Parathyroid adenoma (tissue), 2 donors: ENCODE measurements around the gene CACNA1B.

Experiments
- H2AFZ ChIP-seq: fragments of 300-600 bp; sonication (generic); one replicate; pipeline ENCODE4 v1.7.0; 2017; ENCODE audit warnings: antibody characterized with exemption, mild to moderate bottlenecking
- H3K27ac ChIP-seq: fragments of 300-600 bp; sonication (generic); one replicate; pipeline ENCODE4 v1.7.0; 2017
- H3K27me3 ChIP-seq: fragments of 300-600 bp; sonication (generic); one replicate; pipeline ENCODE4 v1.7.0; 2017; ENCODE audit warnings: low read length; ENCODE audit not compliant: control insufficient read depth, insufficient read depth
- H3K36me3 ChIP-seq: fragments of 300-600 bp; sonication (generic); one replicate; pipeline ENCODE4 v1.7.0; 2017; ENCODE audit warnings: low read length; ENCODE audit not compliant: control insufficient read depth, insufficient read depth
- H3K4me1 ChIP-seq: fragments of 300-600 bp; sonication (generic); one replicate; pipeline ENCODE4 v1.7.0; 2017; ENCODE audit warnings: control low read depth
- H3K4me2 ChIP-seq: fragments of 300-600 bp; sonication (generic); one replicate; pipeline ENCODE4 v1.7.0; 2017; ENCODE audit warnings: low read length
- H3K4me3 ChIP-seq: fragments of 300-600 bp; sonication (generic); one replicate; pipeline ENCODE4 v1.7.0; 2017; ENCODE audit warnings: low read depth, low read length
- H3K79me2 ChIP-seq: fragments of 300-600 bp; sonication (generic); one replicate; pipeline ENCODE4 v1.7.0; 2017; ENCODE audit warnings: control low read depth
- H3K9ac ChIP-seq: fragments of 300-600 bp; sonication (generic); one replicate; pipeline ENCODE4 v1.7.0; 2017; ENCODE audit warnings: mild to moderate bottlenecking
- H3K9me3 ChIP-seq: fragments of 300-600 bp; sonication (generic); one replicate; pipeline ENCODE4 v1.7.0; 2017; ENCODE audit warnings: low read length; ENCODE audit not compliant: control insufficient read depth
- TF ChIP-seq, protein P1 (sequence below): fragments of 300-600 bp; sonication (generic); IDR thresholded peaks from one replicate; pipeline ENCODE4 v1.7.0; 2017; ENCODE audit warnings: antibody characterized with exemption, mild to moderate bottlenecking
- donor health status: primary hyperparathyroidism.

CACNA1B gene

DNA sequence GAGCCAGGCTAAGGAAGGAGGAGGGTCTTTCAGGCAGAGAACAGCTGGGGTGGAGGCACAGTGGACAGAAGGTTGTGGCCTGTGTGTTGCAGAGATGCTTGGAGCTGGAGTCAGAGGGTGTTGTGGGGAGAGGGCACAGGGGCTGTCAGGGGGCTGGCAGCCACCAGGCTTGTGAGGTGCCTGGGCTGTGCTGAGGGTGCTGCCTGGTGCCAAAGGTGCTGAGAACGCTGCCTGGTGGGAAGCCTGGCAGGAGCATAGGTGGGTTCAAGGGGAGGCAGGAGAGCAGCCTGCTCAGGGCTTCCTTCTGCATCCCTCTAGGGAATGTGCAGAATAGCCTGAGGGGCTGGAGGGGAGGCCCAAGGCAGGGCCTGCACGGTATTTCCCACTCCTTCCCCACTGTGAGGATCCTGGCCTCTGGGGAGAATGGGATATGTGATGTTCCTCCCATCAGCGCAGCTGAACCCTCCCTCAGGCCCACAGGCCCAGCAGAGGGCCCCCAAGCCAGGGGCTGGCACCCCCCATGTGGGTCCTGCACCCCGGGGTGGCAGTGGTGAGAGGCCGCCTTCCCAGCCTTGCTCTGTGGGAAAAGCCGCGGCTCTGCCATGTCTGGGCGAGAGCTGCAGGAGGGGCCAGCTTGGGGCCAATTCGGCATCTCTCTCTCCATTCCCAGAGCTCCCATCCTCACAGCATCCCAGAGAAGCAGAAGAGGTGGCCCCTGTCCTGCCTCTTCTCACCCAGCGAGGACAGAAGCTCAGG, 76.3 kb downstream of the CACNA1B start:
- H3K36me3 ChIP-seq: no peaks in the 10 kb centered on the region
- H3K27me3 ChIP-seq: no peaks in the 10 kb centered on the region
- H3K79me2 ChIP-seq: no peaks in the 10 kb centered on the region
- H3K27ac ChIP-seq: no peak overlapping the region
- H3K4me1 ChIP-seq: no peaks in the 10 kb centered on the region
- no peak overlapping the region for H3K9ac ChIP-seq
- no peak overlapping the region for H3K4me2 ChIP-seq
- no peaks in the 10 kb centered on the region for H3K9me3 ChIP-seq
- no peak overlapping the region for H3K4me3 ChIP-seq
- H2AFZ ChIP-seq: no peak overlapping the region
- TF ChIP-seq, protein P1, sequence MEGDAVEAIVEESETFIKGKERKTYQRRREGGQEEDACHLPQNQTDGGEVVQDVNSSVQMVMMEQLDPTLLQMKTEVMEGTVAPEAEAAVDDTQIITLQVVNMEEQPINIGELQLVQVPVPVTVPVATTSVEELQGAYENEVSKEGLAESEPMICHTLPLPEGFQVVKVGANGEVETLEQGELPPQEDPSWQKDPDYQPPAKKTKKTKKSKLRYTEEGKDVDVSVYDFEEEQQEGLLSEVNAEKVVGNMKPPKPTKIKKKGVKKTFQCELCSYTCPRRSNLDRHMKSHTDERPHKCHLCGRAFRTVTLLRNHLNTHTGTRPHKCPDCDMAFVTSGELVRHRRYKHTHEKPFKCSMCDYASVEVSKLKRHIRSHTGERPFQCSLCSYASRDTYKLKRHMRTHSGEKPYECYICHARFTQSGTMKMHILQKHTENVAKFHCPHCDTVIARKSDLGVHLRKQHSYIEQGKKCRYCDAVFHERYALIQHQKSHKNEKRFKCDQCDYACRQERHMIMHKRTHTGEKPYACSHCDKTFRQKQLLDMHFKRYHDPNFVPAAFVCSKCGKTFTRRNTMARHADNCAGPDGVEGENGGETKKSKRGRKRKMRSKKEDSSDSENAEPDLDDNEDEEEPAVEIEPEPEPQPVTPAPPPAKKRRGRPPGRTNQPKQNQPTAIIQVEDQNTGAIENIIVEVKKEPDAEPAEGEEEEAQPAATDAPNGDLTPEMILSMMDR: no peak

DNA sequence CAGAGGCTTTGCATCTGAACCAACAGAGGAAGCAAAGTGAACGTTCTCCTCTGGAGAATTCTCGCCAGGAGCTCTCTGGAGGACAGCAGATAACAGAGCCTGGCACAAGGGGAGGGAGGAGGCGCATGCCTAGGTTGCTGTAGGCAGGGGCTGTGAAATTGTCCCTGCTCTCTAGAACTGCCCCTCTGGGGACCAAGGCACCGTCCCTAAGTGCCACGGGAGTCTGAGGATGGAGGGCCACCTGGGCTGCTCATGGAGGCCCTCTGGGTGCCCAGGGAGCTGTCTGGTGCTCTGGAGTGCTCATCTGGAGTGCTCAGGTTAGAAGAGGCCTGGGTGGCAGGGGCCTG, 77.6 kb downstream of the CACNA1B start:
- no peak overlapping the region for H3K4me2 ChIP-seq
- TF ChIP-seq, protein P1: no peak
- no peaks in the 10 kb centered on the region for H3K27me3 ChIP-seq
- H3K9me3 ChIP-seq: no peaks in the 10 kb centered on the region
- no peak overlapping the region for H3K4me3 ChIP-seq
- H3K36me3 ChIP-seq: no peaks in the 10 kb centered on the region
- no peaks in the 10 kb centered on the region for H3K4me1 ChIP-seq
- H3K27ac ChIP-seq: no peak overlapping the region
- H3K79me2 ChIP-seq: no peaks in the 10 kb centered on the region
- no peak overlapping the region for H2AFZ ChIP-seq
- H3K9ac ChIP-seq: no peak overlapping the region

DNA sequence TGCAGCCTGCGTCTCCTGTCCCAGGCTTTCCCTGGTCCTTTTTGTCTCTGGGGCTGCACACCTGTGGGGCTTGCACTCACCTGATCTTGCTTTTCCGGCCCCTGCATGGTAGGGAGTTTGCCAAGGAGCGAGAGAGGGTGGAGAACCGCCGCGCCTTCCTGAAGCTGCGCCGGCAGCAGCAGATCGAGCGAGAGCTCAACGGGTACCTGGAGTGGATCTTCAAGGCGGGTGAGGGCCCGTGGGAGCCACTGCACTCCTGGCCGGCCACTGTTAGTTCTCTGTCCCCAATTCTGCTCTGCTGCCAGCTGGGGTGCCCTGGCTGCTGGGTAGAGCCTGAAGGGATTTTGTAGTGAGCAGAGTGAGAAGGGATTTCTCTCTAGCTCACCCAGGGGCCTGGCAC, 78.0 kb downstream of the CACNA1B start:
- no peaks in the 10 kb centered on the region for H3K27me3 ChIP-seq
- TF ChIP-seq, protein P1: no peak
- H3K4me3 ChIP-seq: no peak overlapping the region
- H3K79me2 ChIP-seq: no peaks in the 10 kb centered on the region
- no peak overlapping the region for H3K4me2 ChIP-seq
- H3K36me3 ChIP-seq: no peaks in the 10 kb centered on the region
- H3K9me3 ChIP-seq: no peaks in the 10 kb centered on the region
- H3K27ac ChIP-seq: no peak overlapping the region
- no peak overlapping the region for H2AFZ ChIP-seq
- H3K4me1 ChIP-seq: no peaks in the 10 kb centered on the region
- no peak overlapping the region for H3K9ac ChIP-seq

DNA sequence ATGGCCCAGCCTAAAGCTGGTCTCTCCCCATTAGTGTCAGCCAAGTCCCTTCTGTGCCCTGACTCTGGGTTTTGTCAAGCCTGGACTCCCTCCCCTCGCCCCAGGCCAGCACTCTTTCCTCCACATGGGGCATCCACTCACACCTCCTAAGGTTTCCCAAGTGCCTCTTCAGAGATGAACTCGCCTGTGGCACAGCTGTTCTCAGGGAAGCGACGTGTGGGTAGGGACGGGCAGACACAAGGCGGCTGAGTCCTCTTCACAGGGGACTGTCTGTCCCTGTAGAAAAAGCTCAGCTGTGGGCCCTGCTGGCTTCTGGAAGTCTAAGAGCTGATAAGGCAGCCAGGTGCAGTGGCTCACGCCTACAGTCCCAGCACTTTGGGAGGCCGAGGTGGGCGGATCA, 78.5 kb downstream of the CACNA1B start:
- TF ChIP-seq, protein P1: no peak
- Histone ChIP-seq H3K36me3 (no peaks in the 10 kb centered on the region), H3K27ac (no peak overlapping the region), H3K4me1 (no peaks in the 10 kb centered on the region), H3K27me3 (no peaks in the 10 kb centered on the region), H3K4me3 (no peak overlapping the region), H3K4me2 (no peak overlapping the region), H3K9ac (no peak overlapping the region), H3K9me3 (no peaks in the 10 kb centered on the region), H3K79me2 (no peaks in the 10 kb centered on the region), H2AFZ (no peak overlapping the region)

DNA sequence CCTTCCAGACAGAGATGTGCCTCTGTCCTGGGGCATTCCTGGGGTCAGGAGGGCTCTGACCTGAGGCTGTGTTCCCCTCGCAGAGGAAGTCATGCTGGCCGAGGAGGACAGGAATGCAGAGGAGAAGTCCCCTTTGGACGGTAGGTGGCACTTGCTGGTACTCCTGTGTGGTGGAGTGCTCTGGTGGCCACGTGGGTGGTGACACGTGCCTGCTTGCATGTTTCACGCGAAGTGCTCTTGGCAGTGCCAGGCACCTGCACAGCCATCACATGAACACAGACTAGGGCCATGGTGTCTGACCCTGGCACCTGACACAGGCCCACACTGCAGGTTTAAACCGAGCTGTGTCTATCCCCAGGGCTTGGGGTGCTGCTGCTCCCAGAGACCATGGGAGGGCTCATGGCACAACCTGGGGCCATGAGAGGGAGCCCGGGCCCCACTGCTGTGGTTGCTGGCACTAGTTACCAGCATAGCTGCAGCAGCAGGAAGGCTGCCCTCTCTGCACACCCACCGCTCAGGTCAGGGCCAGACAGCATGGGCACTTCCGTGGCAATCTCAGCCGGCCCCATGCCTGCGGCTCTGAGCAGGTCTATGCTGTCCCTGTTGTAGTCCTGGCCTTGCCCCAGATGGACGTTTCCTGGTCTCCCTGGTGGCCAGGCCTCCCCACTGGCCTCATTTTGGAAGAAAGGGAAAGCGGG, 79.3 kb downstream of the CACNA1B start:
- H3K4me3 ChIP-seq: no peak overlapping the region
- H3K27me3 ChIP-seq: no peaks in the 10 kb centered on the region
- no peak overlapping the region for H3K4me2 ChIP-seq
- TF ChIP-seq, protein P1: no peak
- H3K9me3 ChIP-seq: no peaks in the 10 kb centered on the region
- no peaks in the 10 kb centered on the region for H3K79me2 ChIP-seq
- H3K9ac ChIP-seq: no peak overlapping the region
- no peak overlapping the region for H2AFZ ChIP-seq
- H3K27ac ChIP-seq: no peak overlapping the region
- H3K4me1 ChIP-seq: no peaks in the 10 kb centered on the region
- H3K36me3 ChIP-seq: no peaks in the 10 kb centered on the region
